KG1 (cell line): ENCODE results near the gene SDHA.
"Not testable (repeated sequence)": the region's sequence is repeated elsewhere in the genome, so short reads cannot be mapped to it uniquely, and the experiment has no call there.

Experiments used
- DNase-seq: peaks from one replicate; lab custom pipeline; 2025; lab: John Stamatoyannopoulos, UW

SDHA gene

GRCh38 chr5:300691-301435 is 82.7 kb downstream of the SDHA start:
- DNase-seq: not testable (repeated sequence)

- DNase-seq: not testable (repeated sequence)
Measured at GRCh38 chr5:302416-302815, 84.3 kb downstream of the SDHA start.

GRCh38 chr5:302966-303365 is 84.8 kb downstream of the SDHA start:
- DNase-seq: no peak

GRCh38 chr5:303741-304140 is 85.6 kb downstream of the SDHA start:
- not testable (repeated sequence) for DNase-seq

- no peak for DNase-seq
Measured at GRCh38 chr5:305050-305449, 86.9 kb downstream of the SDHA start.

GRCh38 chr5:305459-305858 is 87.3 kb downstream of the SDHA start:
- no peak for DNase-seq

- DNase-seq: no peak
Measured at GRCh38 chr5:306011-306805, 88.1 kb downstream of the SDHA start.
